Psoas muscle (tissue), 8 donors: ENCODE measurements around the gene TSPAN14. TPM values are rescaled to one million over a fixed set of nuclear protein-coding genes. Genes with fewer than 3 reads are reported as not detected.

Source experiments
- ATAC-seq, 4 donors: fragments of 200-7000 bp; cut with Tn5 transposase; one replicate each; pipeline ENCODE4 v1.9.1; 2020; ENCODE audit warnings: moderate library complexity in 3 of 4, mild to moderate bottlenecking in 2 of 4
- DNase-seq, 2 donors: peaks; one replicate each; pipeline ENCODE4 v3.0.0-alpha.2; 2020
- H3K27ac ChIP-seq: fragments of 200-600 bp; one replicate; pipeline ENCODE4 v1.8.0; 2022
- H3K27me3 ChIP-seq, 3 donors: fragments of 200-600 bp in 1 of 3; one replicate each; pipeline versions ENCODE4 v1.6.1 to v1.8.0; 2013 to 2022; ENCODE audit warnings: low read length in 2 of 3, mild to moderate bottlenecking in 2 of 3, moderate library complexity in 1 of 3; ENCODE audit not compliant: insufficient read depth in 3 of 3
- H3K36me3 ChIP-seq, 2 donors: fragments of 200-600 bp in 1 of 2; one replicate each; pipeline versions ENCODE4 v1.6.1 to v1.8.0; 2013 to 2022; ENCODE audit warnings: low read depth in 1 of 2, mild to moderate bottlenecking in 1 of 2, moderate library complexity in 1 of 2; ENCODE audit not compliant: insufficient read depth in 1 of 2
- H3K4me1 ChIP-seq: fragments of 200-600 bp; one replicate; pipeline ENCODE4 v1.8.0; 2022
- H3K4me3 ChIP-seq: fragments of 200-600 bp; one replicate; pipeline ENCODE4 v1.8.0; 2022; ENCODE audit warnings: mild to moderate bottlenecking
- H3K9me3 ChIP-seq: fragments of 200-600 bp; one replicate; pipeline ENCODE4 v1.8.0; 2022
- WGBS, 3 donors: extraction: QIAGEN DNeasy Blood & Tissue Kit; methylation state at CpG; one replicate each; pipeline versions ENCODE4 v1.1.6 to v1.1.7; 2013; 5-methylcytosine and 5-hydroxymethylcytosine counted together
- intact Hi-C, 2 donors: fragments of 100-400 bp; cut with DNase I; formaldehyde crosslinking; loops; one replicate each; pipeline versions ENCODE4 v1.11.0 to v1.14.2; 2022
- polyA plus RNA-seq, 3 donors: library from polyadenylated mRNA; stranded (reverse); fragments of 200-250 nt; gene quantifications; one replicate each; pipeline ENCODE4 v1.2.3, GENCODE V29; 2013
- total RNA-seq, 4 donors: library from RNA; stranded (reverse); fragmentation: NEBNext Ultra II Directional in 2 of 4; extraction: Animal tissue kit (Norgen Biotek cat#: 25700) in 2 of 4; gene quantifications; one replicate each; pipeline versions ENCODE4 v1.2.1 to v1.2.4, GENCODE V29; 2021 to 2023
- TF ChIP-seq, protein P1 (sequence below): fragments of 200-600 bp; IDR thresholded peaks from one replicate; pipeline ENCODE4 v1.8.0; 2022; ENCODE audit warnings: antibody characterized with exemption
- donor health status: healthy with polysubstance abuse.
- donor health status: DM: no; HTN: no; CAD: no; lungs with moderate emphysema.
- donor health status: Bipolar disorder and iron deficiency.
- donor health status: healthy.
- donor health status: DM: yes; HTN: yes; CAD: no.
- donor health status: DM: no; HTN: no; CAD: no.
- donor health status: DM: no; HTN: no; CAD: no.
- donor health status: DM: yes; HTN: yes; CAD: no.

The TSPAN14 gene
- total and polyA plus RNA-seq, 7 donors: 19.4 to 33.3 (median 23.9) TPM

DNA sequence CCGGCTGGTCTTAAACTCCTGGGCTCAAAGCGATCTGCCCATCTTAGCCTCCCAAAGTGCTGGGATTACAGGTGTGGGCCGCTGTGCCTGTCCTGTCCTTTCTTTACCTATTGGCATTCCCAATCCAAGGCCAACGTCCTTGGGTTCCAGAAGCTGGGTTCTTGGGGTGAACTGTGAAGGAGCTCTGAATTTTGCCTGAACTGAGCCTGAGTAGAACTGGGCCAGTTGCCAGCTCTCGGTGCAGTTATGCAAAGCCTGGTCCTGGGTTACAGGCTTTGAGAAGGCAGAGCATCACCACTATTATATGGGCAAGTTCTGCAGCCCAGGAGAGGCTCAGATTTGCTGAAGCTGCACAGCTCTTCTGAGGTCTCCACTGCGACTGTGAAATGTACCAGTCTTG lies 59.0 kb downstream of the TSPAN14 start:
- H3K36me3 ChIP-seq: peaks cover 6 to 94% of the 10 kb centered on the region in 2 donors
- H3K4me1 ChIP-seq: peaks cover 11% of the 10 kb centered on the region
- intact Hi-C loops: no loop called here
- H3K27me3 ChIP-seq: no peaks in the 10 kb centered on the region
- DNase-seq: peak in 1 of 2 donors; percentile 20
- no peaks in the 10 kb centered on the region for H3K9me3 ChIP-seq
- WGBS, 3 donors: 91 to 95% (median 93%) methylated on average over 6 of the region's 6 CpGs
- H3K4me3 ChIP-seq: no peak overlapping the region
- TF ChIP-seq, protein P1, sequence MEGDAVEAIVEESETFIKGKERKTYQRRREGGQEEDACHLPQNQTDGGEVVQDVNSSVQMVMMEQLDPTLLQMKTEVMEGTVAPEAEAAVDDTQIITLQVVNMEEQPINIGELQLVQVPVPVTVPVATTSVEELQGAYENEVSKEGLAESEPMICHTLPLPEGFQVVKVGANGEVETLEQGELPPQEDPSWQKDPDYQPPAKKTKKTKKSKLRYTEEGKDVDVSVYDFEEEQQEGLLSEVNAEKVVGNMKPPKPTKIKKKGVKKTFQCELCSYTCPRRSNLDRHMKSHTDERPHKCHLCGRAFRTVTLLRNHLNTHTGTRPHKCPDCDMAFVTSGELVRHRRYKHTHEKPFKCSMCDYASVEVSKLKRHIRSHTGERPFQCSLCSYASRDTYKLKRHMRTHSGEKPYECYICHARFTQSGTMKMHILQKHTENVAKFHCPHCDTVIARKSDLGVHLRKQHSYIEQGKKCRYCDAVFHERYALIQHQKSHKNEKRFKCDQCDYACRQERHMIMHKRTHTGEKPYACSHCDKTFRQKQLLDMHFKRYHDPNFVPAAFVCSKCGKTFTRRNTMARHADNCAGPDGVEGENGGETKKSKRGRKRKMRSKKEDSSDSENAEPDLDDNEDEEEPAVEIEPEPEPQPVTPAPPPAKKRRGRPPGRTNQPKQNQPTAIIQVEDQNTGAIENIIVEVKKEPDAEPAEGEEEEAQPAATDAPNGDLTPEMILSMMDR: no peak
- H3K27ac ChIP-seq: no peak overlapping the region
- no peak for ATAC-seq

DNA sequence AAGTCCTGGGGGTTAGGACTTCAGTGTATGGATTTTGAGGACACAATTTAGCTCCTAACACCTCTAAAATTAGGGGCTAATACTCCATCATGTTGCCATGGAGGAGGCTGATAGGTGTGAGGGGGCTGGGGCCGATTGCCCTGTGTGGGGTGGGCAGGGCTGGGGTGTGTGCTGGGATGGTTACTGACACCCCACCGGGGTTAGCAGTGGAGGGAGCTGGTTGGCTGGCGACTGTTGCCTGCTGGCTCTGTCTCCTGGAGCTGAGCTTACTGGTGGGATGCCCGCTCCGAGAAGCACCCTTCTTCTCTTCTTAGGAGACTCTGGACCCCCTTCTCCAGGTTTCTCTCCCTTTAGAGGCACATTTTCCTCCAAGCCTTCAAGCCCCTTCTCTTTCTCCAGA lies 61.4 kb downstream of the TSPAN14 start:
- H3K4me3 ChIP-seq: no peak overlapping the region
- H3K9me3 ChIP-seq: no peaks in the 10 kb centered on the region
- H3K4me1 ChIP-seq: peaks cover 5% of the 10 kb centered on the region
- intact Hi-C loops: no loop called here
- no peaks in the 10 kb centered on the region for H3K27me3 ChIP-seq
- no peak overlapping the region for H3K27ac ChIP-seq
- 86 to 90% (median 89%) methylated on average over 4 to 5 of the region's 5 CpGs for WGBS, 3 donors
- ATAC-seq (no peak), DNase-seq (peak in 1 of 2 donors; percentile 34)
- H3K36me3 ChIP-seq: peaks cover 6 to 94% of the 10 kb centered on the region in 2 donors
- TF ChIP-seq, protein P1: no peak

DNA sequence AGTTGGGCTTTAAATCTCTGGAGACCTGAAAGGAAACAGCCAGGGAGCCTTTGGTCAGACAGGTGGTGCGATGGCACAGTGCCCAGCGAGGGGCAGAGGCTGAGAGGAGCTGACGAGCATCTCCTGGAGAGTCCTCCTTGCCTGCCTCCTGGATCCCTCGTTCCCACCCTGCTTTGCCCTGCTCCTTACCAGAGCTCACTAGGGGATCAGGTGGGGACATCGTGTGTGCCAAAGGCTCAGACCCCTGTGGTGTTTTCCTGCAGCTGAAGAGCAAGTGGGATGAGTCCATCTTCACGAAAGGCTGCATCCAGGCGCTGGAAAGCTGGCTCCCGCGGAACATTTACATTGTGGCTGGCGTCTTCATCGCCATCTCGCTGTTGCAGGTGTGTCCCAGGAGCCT lies 61.8 kb downstream of the TSPAN14 start:
- H3K4me3 ChIP-seq: no peak overlapping the region
- intact Hi-C loops: no loop called here
- 85 to 89% (median 87%) methylated on average over 12 of the region's 12 CpGs for WGBS, 3 donors
- H3K9me3 ChIP-seq: no peaks in the 10 kb centered on the region
- H3K4me1 ChIP-seq: peaks cover 5% of the 10 kb centered on the region
- ATAC-seq (no peak), DNase-seq (peak in 1 of 2 donors; percentile 51)
- TF ChIP-seq, protein P1: no peak
- no peaks in the 10 kb centered on the region for H3K27me3 ChIP-seq
- no peak overlapping the region for H3K27ac ChIP-seq
- peaks cover 6 to 94% of the 10 kb centered on the region in 2 donors for H3K36me3 ChIP-seq

DNA sequence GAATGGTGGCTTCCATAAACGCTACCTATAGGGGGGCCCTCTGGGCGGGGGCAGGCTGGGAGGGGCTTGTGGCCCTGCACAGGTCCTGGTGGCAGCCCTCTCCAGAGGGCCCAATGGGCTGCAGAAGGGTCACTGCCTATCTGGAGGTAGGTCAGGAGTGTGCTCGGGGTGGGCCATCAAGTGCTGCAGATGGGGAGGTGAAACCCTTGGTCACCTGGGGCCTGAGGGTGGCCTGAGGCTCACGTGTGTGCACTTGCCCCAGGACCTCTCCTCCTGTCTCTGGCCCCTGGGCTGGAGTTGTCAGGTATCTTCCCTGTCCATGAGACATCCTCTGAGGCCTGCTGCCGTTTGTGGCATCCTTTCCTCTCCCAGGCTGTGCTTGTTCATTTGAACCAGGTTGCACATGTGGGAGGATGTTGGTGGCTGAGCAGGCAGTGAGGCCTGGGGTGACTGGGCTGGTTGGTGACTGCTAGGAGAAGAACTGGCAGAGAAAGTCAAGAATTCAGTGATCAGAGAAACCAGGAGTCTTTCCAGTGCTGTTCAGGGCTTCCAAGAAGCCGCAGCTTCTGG lies 62.5 kb downstream of the TSPAN14 start:
- Histone ChIP-seq H3K36me3 (peaks cover 6 to 92% of the 10 kb centered on the region in 2 donors), H3K4me1 (peaks cover 5% of the 10 kb centered on the region), H3K4me3 (no peak overlapping the region), H3K9me3 (no peaks in the 10 kb centered on the region), H3K27ac (peak overlapping the region; percentile 27), H3K27me3 (no peaks in the 10 kb centered on the region)
- WGBS, 3 donors: 79 to 92% (median 82%) methylated on average over 6 of the region's 6 CpGs
- no peak for ATAC-seq
- peak in 1 of 2 donors; percentile 41 for DNase-seq
- TF ChIP-seq, protein P1: no peak
- intact Hi-C loops: no loop called here
